NCI-H1417 treated with DMSO at 0.1 percent for 48 hours (cell line): ENCODE results near the gene OR1D5.
A peak's percentile ranks its signal among the peaks of the same experiment; 100 is the strongest.
"Not testable (repeated sequence)": the region's sequence is repeated elsewhere in the genome, so short reads cannot be mapped to it uniquely, and the experiment has no call there.

Experiments
- DNase-seq: peaks from one replicate; lab custom pipeline; 2025; lab: John Stamatoyannopoulos, UW

Gene OR1D5

GRCh38 chr17:3063507-3063906 is at the start of gene OR1D5:
TSS of gene OR1D5 (minus strand) at chr17:3063607. CDS start at chr17:3063607, 0 bp downstream.
- not testable (repeated sequence) for DNase-seq

- no peak for DNase-seq
These were observed 40.9 kb upstream of the OR1D5 start, which contains the start of gene OR1D2 for GRCh38 chr17:3104322-3104721. TSS of gene OR1D2 (minus strand) at chr17:3104422. CDS start at chr17:3092996, 11,426 bp downstream.

- not testable (repeated sequence) for DNase-seq
These were observed 10.4 kb upstream of the OR1D5 start for GRCh38 chr17:3073850-3074249.

- not testable (repeated sequence) for DNase-seq
These were observed 1.8 kb upstream of the OR1D5 start for GRCh38 chr17:3065192-3065591.

- DNase-seq, result not testable (repeated sequence)
These were observed 506 bp downstream of the OR1D5 start for GRCh38 chr17:3062824-3063377.

GRCh38 chr17:3054868-3055267 is 8.5 kb downstream of the OR1D5 start:
- DNase-seq, result not testable (repeated sequence)

- DNase-seq, result no peak
These were observed 13.6 kb downstream of the OR1D5 start for GRCh38 chr17:3049705-3050295.

- peak; percentile 89 for DNase-seq
These were observed 14.5 kb downstream of the OR1D5 start for GRCh38 chr17:3048727-3049471.

GRCh38 chr17:3046753-3047152 is 16.7 kb downstream of the OR1D5 start:
- DNase-seq, result no peak

GRCh38 chr17:3043737-3044365 is 19.6 kb downstream of the OR1D5 start:
- no peak for DNase-seq

- no peak for DNase-seq
These were observed 22.5 kb downstream of the OR1D5 start for GRCh38 chr17:3040882-3041281.

- DNase-seq, result no peak
These were observed 23.7 kb downstream of the OR1D5 start for GRCh38 chr17:3039736-3040135.

- DNase-seq, result no peak
These were observed 24.5 kb downstream of the OR1D5 start for GRCh38 chr17:3038941-3039340.

GRCh38 chr17:3037259-3037658 is 26.1 kb downstream of the OR1D5 start:
- no peak for DNase-seq

- DNase-seq, result no peak
These were observed 26.6 kb downstream of the OR1D5 start for GRCh38 chr17:3036800-3037199.

- no peak for DNase-seq
These were observed 27.5 kb downstream of the OR1D5 start for GRCh38 chr17:3035968-3036280.

- no peak for DNase-seq
These were observed 28.0 kb downstream of the OR1D5 start for GRCh38 chr17:3035256-3035967.

GRCh38 chr17:3034578-3034920 is 28.9 kb downstream of the OR1D5 start:
- DNase-seq, result no peak

- DNase-seq, result no peak
These were observed 29.4 kb downstream of the OR1D5 start for GRCh38 chr17:3033741-3034577.

- no peak for DNase-seq
These were observed 30.2 kb downstream of the OR1D5 start for GRCh38 chr17:3033248-3033640.
